Jurkat, Clone E6-1 (cell line): ENCODE measurements around the gene C22orf15.

Source experiments
- DNase-seq: peaks from one replicate; pipeline ENCODE4 v3.0.0-alpha.2; 2011; ENCODE audit warnings: low read depth, low spot score
- H3K4me3 ChIP-seq: 2 replicates; pipeline ENCODE4 v1.5.1; 2011; ENCODE audit warnings: mild to moderate bottlenecking, low read length, control low read depth, moderate library complexity

C22orf15 gene

GRCh38 chr22:23767673-23768548, 5.1 kb downstream of the C22orf15 start, which contains the start of gene CHCHD10:
Gene CHCHD10, minus strand, starts transcription at chr22:23767972. Its CDS starts 98 bp downstream, at chr22:23767874.
- H3K4me3 ChIP-seq = peak within 1 kb of the TSS; percentile 81
- DNase-seq = peak; percentile 70

GRCh38 chr22:23769321-23769965, 6.7 kb downstream of the C22orf15 start:
- no peak overlapping the region for H3K4me3 ChIP-seq

GRCh38 chr22:23772315-23772648, 9.5 kb downstream of the C22orf15 start:
- DNase-seq = no peak
- no peak overlapping the region for H3K4me3 ChIP-seq

More at GRCh38 chr22:23769321-23769965, 6.7 kb downstream of the C22orf15 start:
- no peak for DNase-seq

- no peak within 1 kb of the TSS for H3K4me3 ChIP-seq
- no peak for DNase-seq
These were observed 10.1 kb downstream of the C22orf15 start, which contains the start of gene MMP11 for GRCh38 chr22:23772649-23773473. Gene MMP11, plus strand, starts transcription at chr22:23772849. Its CDS starts 22 bp downstream, at chr22:23772871.

- H3K4me3 ChIP-seq = no peak overlapping the region
- DNase-seq = no peak
These were observed 10.8 kb downstream of the C22orf15 start for GRCh38 chr22:23773483-23774113.

- DNase-seq = no peak
These were observed 11.5 kb downstream of the C22orf15 start for GRCh38 chr22:23774114-23774921.

GRCh38 chr22:23774922-23775436, 12.2 kb downstream of the C22orf15 start:
- no peak overlapping the region for H3K4me3 ChIP-seq
- no peak for DNase-seq

More at GRCh38 chr22:23774114-23774921, 11.5 kb downstream of the C22orf15 start:
- no peak overlapping the region for H3K4me3 ChIP-seq

GRCh38 chr22:23775779-23776375, 13.1 kb downstream of the C22orf15 start:
- no peak overlapping the region for H3K4me3 ChIP-seq
- no peak for DNase-seq

- no peak for DNase-seq
- H3K4me3 ChIP-seq = no peak overlapping the region
These were observed 15.2 kb downstream of the C22orf15 start for GRCh38 chr22:23777776-23778576.

GRCh38 chr22:23778577-23778900, 15.7 kb downstream of the C22orf15 start:
- no peak for DNase-seq
- no peak overlapping the region for H3K4me3 ChIP-seq

GRCh38 chr22:23779083-23779482, 16.3 kb downstream of the C22orf15 start:
- H3K4me3 ChIP-seq = no peak overlapping the region
- DNase-seq = no peak

GRCh38 chr22:23779731-23780130, 16.9 kb downstream of the C22orf15 start:
- no peak overlapping the region for H3K4me3 ChIP-seq
- no peak for DNase-seq

GRCh38 chr22:23780146-23780748, 17.5 kb downstream of the C22orf15 start:
- no peak overlapping the region for H3K4me3 ChIP-seq
- no peak for DNase-seq

GRCh38 chr22:23781065-23781464, 18.3 kb downstream of the C22orf15 start:
- no peak overlapping the region for H3K4me3 ChIP-seq
- DNase-seq = no peak

GRCh38 chr22:23781511-23782183, 18.9 kb downstream of the C22orf15 start:
- H3K4me3 ChIP-seq = no peak overlapping the region
- DNase-seq = no peak

GRCh38 chr22:23782252-23782651, 19.5 kb downstream of the C22orf15 start:
- DNase-seq = no peak
- H3K4me3 ChIP-seq = no peak overlapping the region
